Suppressor macrophage treated with lipopolysaccharide for 4 hours (primary cell): ENCODE measurements around the gene WHAMM.
"Not testable (repeated sequence)": the region's sequence is repeated elsewhere in the genome, so short reads cannot be mapped to it uniquely, and the experiment has no call there.

ENCODE experiments used
- DNase-seq: peaks from one replicate; pipeline ENCODE4 v3.0.0-alpha.2; 2020

WHAMM gene, protein sequence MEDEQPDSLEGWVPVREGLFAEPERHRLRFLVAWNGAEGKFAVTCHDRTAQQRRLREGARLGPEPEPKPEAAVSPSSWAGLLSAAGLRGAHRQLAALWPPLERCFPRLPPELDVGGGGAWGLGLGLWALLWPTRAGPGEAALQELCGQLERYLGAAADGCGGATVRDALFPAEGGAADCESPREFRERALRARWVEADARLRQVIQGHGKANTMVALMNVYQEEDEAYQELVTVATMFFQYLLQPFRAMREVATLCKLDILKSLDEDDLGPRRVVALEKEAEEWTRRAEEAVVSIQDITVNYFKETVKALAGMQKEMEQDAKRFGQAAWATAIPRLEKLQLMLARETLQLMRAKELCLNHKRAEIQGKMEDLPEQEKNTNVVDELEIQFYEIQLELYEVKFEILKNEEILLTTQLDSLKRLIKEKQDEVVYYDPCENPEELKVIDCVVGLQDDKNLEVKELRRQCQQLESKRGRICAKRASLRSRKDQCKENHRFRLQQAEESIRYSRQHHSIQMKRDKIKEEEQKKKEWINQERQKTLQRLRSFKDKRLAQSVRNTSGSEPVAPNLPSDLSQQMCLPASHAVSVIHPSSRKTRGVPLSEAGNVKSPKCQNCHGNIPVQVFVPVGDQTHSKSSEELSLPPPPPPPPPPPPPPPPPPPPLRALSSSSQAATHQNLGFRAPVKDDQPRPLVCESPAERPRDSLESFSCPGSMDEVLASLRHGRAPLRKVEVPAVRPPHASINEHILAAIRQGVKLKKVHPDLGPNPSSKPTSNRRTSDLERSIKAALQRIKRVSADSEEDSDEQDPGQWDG

DNA sequence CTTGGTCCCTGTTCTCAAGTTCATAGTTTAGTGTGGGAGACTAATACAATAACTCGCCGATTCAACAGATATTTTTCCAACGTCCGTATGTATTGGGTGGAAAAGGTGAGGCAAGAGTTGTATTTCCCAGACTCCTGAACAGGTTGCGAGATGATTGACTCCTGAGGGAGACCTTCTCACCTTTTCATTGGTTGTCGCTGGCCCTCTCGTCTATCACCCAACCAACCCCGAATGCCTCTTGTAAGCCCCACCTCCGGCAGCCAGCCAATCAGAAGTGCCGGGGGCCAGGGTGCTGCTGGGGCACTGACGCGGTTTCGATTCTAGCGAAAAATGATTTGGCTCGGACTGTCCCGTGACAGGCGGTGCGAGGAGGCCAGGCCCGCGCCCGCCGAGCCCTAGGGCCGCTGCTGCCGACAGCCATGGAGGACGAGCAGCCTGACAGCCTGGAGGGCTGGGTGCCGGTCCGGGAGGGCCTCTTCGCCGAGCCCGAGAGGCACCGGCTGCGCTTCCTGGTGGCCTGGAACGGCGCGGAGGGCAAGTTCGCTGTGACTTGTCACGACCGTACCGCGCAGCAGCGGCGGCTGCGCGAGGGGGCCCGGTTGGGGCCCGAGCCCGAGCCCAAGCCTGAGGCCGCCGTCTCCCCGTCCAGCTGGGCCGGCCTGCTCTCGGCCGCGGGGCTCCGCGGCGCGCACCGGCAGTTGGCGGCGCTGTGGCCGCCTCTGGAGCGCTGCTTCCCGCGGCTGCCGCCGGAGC is at the start of gene WHAMM:
WHAMM (plus strand) TSS at position 321 of the 753 bp plus-strand sequence; CDS start at position 420, 99 bp downstream.
- peak; percentile 99 for DNase-seq

DNA sequence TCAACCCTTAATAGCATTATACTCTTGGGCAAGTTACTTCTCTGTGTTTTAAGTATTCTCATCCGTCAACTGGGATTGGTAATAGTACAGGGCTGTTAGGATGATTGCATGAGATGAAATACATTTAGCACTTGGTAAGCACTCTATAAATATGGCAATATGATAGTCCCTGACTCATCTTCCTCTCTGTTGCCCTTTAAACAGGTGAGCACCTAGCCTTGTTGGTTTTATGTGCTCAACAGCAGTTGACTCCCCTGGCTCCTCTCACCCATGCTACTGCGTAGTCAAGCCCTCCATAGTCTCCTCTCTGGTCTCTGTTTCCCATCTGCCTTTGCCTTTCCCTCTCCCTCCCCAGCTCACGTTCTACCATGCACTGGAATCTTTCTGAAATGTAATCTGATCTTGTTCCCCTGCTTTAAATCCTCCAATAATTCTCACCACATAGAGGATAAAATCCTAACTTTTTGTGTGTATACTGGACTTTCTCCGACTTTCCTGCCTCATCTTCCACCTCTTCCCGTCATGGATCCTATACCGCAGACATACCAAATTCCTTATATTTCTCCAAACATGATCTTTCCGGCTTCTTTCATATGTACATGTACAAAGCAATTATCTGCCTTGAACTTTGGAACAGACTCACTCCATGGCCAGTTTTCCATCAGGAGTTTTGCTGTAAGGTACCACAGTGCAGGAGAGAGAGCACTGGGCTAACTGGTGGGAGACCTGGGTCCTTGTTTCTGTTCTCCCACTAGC is 45.9 kb upstream of the WHAMM start:
- DNase-seq = no peak

DNA sequence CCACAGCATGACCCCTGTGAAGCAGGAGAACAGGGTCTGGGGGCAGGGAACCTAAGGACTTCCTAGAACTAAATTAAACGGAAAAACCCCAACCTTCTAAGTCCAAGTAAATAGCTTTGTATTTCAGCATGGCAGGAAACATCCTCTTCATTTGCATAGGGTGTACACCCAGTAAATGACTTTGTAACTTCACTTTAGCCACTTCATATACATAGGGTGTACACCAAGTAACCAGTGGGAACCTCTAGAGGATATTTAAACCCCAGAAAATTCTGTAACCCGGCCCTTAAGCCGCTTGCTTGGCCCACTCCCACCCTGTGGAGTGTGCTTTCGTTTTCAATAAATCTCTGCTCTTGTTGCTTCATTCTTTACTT is 45.3 kb upstream of the WHAMM start:
- DNase-seq = no peak

DNA sequence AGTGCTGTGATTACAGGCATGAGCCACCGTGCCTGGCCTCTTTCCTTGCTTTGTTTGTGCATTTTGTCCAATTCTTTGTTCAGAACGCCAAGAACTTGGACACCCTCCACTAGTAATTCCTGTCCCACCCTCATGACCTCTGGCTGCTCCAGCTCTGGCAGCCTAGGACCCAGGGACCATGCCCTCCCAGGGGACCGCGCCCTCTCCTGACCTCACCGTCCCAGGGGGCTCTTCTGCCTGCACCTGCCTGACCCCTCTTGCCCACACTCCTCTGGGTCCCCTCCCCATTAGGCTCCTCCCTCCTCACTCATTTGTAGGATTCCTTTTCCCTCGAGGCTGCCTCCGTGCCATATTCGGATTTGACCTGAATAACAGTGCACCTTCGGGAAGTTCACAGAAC is 44.7 kb upstream of the WHAMM start:
- no peak for DNase-seq

DNA sequence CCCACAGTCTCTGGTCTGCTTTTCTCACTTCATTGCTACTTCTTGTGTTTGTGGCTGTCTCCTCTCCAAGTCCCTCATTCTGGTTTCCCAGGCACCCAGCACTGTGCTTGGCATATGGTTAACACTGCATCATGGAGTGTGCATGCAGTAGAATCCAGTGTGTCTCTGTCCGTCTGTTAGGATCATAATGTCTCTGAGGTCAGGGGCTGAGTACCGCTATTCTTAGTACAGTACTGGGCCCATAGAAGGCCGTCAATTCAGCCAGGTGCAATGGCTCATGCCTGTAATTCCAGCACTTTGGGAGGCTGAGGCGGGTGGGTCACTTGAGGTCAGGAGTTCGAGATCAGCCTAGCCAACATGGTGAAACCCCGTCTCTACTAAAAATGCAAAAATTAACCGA is 43.2 kb upstream of the WHAMM start:
- not testable (repeated sequence) for DNase-seq

DNA sequence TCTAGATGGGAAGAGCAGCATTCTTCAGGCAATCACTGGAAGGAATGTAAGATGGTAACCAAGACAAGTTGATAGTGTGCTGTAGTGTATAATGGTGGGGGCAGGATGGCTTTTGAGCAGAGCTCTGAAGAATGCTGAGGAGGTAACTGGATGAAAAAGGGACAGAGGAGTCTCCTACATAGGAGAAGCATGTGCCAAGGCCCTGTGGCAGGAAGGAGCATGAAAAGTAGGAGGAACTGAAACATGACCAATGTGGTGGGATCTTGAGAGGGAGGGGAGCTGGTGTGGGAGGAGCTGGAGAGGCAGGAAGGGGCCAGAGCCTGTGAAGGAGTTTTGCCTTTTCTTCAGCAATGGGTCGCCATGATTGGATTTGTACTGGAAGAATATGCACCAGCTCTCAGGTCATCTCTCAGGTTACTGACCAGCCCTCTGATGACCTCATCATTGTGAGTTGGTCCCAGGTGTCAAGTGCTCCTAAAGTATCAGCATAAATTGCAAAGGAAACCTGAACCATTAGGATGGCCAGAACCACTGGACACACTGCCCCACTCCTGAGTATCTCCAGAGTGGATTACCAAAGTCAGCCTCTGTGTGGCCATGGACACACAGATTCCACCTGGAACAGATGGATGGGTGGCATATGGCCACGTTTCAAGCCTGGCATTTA is 42.1 kb upstream of the WHAMM start:
- no peak for DNase-seq

DNA sequence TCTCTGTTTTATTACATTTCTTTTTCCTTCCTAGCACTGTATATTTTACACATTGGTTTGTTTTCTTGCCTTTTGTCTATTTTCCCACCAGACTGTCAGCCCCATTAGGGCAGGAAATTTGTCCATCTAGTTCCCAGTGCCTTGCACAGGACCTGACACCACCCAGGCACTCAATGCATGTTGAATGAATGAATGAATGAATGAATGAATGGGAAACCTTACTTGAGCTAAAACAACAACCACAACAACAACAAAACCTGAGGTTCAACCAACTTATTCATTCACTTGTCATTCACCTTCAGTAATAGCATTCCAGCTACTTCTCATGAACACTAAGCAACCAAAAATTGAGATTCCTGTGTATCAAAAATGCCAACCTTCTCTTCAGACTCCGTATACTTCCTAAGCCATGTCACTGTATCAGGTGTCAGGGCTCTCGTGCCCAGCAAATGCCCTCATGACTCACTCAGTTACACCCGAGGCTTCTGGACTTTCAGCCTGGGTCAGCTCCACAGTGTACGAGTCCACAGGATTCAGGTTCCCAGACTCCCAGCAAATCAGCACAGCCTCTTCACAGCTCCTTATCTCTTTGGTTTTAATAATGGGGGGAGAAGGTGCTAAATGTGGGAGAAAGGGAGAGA is 40.9 kb upstream of the WHAMM start:
- DNase-seq = no peak

DNA sequence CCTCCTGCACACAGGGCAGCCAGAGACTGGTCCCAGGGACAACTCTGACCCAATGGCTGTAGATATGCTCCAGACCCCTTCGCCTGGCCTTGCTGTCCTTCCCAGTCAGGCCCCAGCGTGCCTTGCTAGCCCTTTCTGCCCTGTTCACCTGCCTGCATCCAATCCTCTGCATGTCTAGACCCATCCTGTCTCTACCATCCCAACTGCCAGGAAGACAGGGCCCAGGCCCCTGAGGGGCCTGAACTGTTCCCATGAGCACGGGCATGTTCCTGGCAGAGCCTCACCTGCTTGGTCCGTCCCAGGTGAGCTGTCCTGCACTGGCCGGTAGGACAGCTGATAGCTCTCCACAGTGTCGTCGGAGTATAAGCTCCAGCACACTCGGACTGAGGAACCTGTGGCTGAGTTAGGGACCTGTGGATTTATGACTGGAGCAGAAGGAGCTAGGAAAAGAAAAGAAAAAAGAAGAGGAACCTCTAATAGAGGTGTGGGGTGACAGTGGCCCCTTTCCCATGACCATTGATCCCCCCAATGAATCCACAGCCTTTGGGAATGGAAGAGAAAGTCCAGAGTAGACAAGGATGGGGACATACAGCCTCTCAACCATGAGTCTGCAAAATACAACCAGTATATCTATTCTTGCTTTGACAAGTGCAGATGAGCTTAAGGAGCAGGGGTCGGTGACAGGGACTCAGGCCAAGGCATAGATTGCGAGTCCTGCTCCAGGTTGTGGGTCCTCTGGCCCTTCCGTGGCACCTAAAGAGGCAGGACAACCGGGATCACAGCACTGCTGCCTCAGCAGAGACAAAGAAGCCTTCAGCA is 37.4 kb upstream of the WHAMM start:
- no peak for DNase-seq

DNA sequence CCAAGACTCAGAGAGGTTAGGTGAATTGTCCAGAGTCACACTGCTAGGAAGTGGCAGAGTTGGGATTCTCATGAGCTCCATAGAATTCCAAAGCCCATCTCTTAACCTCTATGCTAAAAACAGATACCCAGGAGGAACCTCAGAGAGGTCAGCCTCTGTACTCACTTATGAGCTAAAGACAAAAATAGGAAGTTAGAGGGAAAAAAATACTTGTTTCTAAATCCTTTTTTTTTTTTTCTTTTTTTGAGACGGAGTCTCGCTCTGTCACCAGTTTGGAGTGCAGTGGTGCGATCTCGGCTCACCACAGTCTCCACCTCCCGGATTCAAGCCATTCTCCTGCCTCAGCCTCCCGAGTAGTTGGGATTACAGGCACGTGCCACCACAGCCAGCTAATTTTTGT is 34.9 kb upstream of the WHAMM start:
- peak; percentile 20 for DNase-seq

DNA sequence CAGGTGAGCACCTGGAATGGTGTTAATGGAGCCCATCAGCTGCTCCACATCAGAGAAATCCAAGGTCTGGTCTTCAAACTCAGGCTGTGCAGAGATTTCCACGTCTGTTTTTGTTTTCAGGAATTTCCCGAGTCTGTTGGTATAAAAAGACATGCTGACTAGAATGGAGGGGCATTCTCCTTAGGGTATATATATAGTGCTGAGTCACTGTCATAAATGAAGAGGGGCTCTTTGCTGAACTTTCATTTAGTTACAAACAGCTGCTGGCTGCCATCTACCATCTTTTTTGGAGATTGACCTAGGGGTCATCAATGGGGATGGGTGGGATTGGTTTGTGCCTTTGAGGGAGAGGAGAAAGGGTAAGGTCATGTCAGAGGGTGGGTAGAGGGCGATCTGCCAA is 30.7 kb upstream of the WHAMM start:
- no peak for DNase-seq

DNA sequence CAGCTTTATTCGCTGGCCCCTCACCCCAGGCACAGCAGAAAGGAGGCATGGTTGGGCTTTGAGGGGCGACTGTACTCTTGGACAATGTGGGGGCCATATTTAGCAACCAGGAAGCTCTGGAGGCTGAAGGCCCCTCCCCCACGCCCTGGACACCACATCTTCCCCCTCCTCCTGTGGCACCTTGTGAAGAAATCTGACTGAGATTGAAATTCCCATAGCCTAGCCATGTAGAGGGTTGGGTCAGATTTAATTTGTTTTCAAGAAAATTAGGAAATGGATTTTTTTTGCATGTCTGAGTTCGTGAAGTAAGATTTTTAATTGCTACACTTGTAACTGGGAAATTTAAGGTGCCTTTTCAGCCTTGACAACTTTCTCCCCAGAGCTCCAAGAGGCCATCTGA is 28.1 kb upstream of the WHAMM start:
- no peak for DNase-seq

DNA sequence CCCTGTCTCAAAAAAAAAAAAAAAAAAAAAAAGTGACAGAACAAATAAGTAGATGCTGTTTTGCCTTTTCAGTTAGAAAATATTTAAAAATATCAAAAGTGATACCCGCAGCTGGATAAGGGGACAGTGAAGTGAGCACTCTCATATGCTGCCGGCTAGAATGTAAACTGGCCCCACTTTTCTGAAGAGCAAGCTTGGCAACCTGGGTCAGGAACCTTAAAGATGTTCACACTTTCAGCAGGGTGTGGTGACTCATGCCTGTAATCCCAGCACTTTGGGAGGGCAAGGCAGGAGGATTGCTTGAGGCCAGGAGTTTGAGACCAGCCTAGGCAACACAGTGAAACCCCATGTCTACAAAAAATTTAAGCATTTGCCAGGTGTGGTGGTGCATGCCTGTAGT is 20.9 kb upstream of the WHAMM start:
- no peak for DNase-seq

DNA sequence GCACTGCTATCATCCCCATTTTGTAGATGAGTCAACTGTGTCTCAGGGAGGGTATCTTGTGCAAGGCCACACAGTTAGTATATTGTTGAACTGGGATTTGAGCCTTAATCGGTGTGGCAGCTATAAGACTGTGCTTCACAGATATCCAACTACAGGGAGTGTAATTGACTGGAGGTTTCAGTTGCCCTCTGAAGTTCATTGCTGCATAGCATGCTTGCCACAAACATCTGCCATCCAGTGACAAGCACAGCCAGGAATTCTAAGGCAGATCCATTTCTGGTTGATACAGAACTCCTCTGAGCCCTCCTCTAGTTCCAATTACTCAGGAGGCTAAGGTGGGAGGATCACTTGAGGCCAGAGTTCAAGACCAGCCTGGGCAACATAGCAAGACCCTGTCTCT is 19.9 kb upstream of the WHAMM start:
- no peak for DNase-seq

DNA sequence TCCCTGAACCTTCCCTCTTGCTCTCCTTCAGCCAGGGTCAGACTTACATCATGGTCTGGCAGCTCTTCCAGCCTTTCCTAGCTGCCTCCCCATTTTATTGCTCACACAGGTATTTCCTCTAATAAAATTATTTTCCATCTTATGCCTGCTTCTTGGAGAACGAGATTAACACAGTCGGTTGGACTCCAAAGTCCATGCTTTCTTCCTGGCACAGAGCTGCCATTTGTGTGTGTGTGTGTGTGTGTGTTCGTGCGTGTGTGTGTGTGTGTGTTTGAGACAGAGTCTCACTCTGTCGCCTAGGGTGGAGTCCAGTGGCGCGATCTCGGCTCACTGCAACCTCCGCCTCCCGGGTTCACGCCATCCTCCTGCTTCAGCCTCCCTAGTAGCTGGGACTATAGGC is 19.1 kb upstream of the WHAMM start:
- no peak for DNase-seq

DNA sequence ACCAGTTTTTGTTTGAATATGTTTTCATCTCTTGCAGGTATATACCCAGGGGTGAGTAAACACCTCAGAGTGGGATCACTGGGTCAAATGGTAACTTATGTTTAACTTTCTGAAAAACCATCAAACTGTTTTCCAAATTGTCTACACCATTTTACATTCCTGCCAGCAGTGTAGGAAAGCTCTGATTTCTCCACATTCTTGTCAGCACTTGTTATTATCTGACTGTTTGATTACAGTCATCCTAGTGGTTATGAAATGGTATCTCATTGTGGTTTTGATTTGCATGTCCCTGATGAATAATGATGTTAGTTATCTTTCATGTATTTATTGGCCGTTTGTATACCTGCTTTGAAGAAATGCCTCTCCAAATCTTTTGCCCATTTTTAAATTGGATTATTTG is 17.4 kb upstream of the WHAMM start:
- no peak for DNase-seq

DNA sequence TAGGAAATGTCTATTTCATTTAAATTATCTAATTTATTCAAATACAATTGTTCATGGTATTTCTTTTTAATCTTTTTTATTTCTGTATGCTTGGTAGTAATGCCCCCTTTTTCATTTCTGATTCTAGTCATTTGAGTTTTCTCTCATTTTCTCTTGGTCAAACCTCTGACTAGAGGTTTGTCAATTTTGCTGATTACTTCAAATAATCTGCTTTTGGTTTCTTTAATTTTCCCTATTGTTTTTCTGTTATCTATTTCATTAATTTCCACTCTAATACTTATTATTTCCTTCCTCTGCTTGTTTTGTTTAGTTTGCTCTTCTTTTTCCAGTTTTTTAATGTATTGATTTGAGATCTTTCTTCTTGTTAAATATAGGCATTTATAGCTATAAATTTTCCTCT is 15.7 kb upstream of the WHAMM start:
- DNase-seq = no peak

DNA sequence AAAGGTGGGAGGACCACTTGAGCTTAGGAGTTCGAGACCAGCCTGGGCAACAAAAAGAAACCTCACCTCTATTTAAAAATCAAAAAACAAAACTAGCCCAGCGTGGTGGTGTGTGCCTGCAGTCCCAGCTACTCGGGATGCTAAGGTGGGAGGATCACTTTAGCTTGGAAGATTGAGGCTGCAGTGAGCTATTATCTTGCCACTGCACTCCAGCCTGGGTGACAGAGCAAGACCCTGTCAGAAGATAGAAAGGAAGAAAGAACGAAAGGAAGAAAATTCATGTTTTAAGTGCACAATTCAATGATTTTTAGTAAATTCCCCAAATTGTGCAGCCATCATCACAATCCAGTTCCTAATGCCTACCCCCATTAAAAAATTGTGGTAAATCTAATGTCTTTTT is 11.3 kb upstream of the WHAMM start:
- no peak for DNase-seq

DNA sequence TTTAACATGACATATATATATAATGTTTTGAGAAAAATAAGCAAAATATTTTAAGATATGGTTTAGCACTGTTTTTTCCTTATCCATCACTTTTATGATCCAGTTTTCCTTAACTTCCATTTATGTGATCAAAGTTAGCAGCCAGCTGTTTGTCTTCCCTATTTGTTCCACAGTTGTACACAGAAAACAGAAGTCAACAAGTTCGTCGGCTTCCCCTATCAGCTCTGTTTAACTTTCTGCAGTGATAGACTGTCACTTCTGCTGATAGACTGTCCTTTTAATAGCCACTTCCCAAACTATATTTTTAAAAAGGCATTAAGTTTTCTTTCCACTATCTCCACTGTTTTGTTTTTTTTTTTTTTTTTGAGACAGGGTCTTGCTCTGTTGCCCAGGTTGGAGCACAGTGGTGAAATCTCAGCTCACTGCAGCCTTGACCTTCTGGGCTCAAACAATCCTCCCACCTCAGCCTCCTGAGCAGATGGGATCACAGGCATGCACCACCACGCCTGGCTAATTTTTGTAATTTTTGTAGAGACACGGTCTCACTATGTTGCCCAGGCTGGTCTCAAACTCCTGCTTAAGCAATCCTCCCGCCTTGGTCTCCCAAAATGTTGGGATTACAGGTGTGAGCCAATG is 10.8 kb upstream of the WHAMM start:
- DNase-seq = peak; percentile 12

DNA sequence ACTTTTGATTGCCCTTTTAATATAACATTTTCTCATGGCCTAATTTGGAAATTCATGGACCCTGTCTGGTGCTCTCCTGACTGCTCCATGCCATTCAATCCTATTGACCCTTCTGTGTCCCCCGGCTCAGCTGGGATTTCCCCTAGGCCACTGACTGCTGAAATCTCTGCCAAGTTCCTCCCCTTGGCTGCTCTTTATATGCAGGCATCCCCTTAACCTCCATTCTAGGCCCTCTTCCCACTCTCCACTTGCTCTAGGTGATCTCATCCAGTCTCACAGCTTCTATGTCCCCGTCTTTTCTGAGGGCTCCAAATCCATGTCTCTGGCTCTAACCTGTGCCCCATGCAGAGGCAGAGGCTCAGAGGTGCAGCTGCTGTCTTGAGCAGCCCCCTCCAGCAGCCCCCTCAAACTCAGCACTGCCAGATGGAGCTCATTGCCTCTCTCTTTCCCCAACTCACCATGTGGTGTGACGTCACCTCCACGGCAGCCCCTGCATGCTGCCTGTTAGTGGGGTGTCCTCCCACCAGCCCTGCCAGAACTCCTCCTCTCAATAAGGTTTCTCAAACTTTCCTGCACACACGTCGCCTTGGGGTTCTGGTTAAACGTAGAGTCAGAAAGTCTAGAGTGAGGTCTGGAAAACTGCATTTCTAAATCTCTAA is 10.1 kb upstream of the WHAMM start:
- DNase-seq = no peak

DNA sequence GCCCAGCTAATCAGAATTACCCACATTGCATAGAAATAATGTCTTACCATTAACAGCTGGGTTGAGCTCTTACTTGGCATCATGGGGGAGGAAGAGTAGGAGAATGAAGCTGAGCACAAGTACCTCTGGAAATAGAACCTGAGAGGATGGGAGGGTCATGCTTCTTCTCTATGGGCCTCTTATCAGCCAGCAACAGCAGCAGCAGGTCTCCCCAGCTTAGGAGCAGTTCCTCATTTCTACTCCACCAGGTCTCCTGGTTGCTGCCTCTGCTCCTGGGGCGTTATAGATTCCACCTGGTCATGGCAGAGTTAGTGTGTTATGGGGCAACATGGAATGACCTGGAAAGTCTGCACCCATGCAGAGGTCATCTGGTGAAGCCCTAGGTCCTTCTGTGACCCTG is 6.9 kb upstream of the WHAMM start:
- DNase-seq = no peak
